Psoas muscle (tissue), 8 donors: Measurements from ENCODE around the gene COL1A1. TPM values are rescaled to one million over a fixed set of nuclear protein-coding genes. Genes with fewer than 3 reads are reported as not detected.

Experiments used
- ATAC-seq, 4 donors: fragments of 200-7000 bp; cut with Tn5 transposase; one replicate each; pipeline ENCODE4 v1.9.1; 2020; ENCODE audit warnings: moderate library complexity in 3 of 4, mild to moderate bottlenecking in 2 of 4
- DNase-seq, 2 donors: peaks; one replicate each; pipeline ENCODE4 v3.0.0-alpha.2; 2020
- H3K27ac ChIP-seq: fragments of 200-600 bp; one replicate; pipeline ENCODE4 v1.8.0; 2022
- H3K27me3 ChIP-seq, 3 donors: fragments of 200-600 bp in 1 of 3; one replicate each; pipeline versions ENCODE4 v1.6.1 to v1.8.0; 2013 to 2022; ENCODE audit warnings: low read length in 2 of 3, mild to moderate bottlenecking in 2 of 3, moderate library complexity in 1 of 3; ENCODE audit not compliant: insufficient read depth in 3 of 3
- H3K36me3 ChIP-seq, 2 donors: fragments of 200-600 bp in 1 of 2; one replicate each; pipeline versions ENCODE4 v1.6.1 to v1.8.0; 2013 to 2022; ENCODE audit warnings: low read depth in 1 of 2, mild to moderate bottlenecking in 1 of 2, moderate library complexity in 1 of 2; ENCODE audit not compliant: insufficient read depth in 1 of 2
- H3K4me1 ChIP-seq: fragments of 200-600 bp; one replicate; pipeline ENCODE4 v1.8.0; 2022
- H3K4me3 ChIP-seq: fragments of 200-600 bp; one replicate; pipeline ENCODE4 v1.8.0; 2022; ENCODE audit warnings: mild to moderate bottlenecking
- H3K9me3 ChIP-seq: fragments of 200-600 bp; one replicate; pipeline ENCODE4 v1.8.0; 2022
- CTCF ChIP-seq: fragments of 200-600 bp; IDR thresholded peaks from one replicate; pipeline ENCODE4 v1.8.0; 2022; ENCODE audit warnings: antibody characterized with exemption
- WGBS, 3 donors: extraction: QIAGEN DNeasy Blood & Tissue Kit; methylation state at CpG; one replicate each; pipeline versions ENCODE4 v1.1.6 to v1.1.7; 2013; 5-methylcytosine and 5-hydroxymethylcytosine counted together
- intact Hi-C, 2 donors: fragments of 100-400 bp; cut with DNase I; formaldehyde crosslinking; loops; one replicate each; pipeline versions ENCODE4 v1.11.0 to v1.14.2; 2022
- polyA plus RNA-seq, 3 donors: library from polyadenylated mRNA; stranded (reverse); fragments of 200-250 nt; gene quantifications; one replicate each; pipeline ENCODE4 v1.2.3, GENCODE V29; 2013
- total RNA-seq, 4 donors: library from RNA; stranded (reverse); fragmentation: NEBNext Ultra II Directional in 2 of 4; extraction: Animal tissue kit (Norgen Biotek cat#: 25700) in 2 of 4; gene quantifications; one replicate each; pipeline versions ENCODE4 v1.2.1 to v1.2.4, GENCODE V29; 2021 to 2023
- donor health status: healthy with polysubstance abuse.
- donor health status: DM: no; HTN: no; CAD: no; lungs with moderate emphysema.
- donor health status: Bipolar disorder and iron deficiency.
- donor health status: healthy.
- donor health status: DM: yes; HTN: yes; CAD: no.
- donor health status: DM: no; HTN: no; CAD: no.
- donor health status: DM: no; HTN: no; CAD: no.
- donor health status: DM: yes; HTN: yes; CAD: no.

The COL1A1 gene
- total and polyA plus RNA-seq, 7 donors, result 2.3 to 46.6 (median 10.2) TPM

GRCh38 chr17:50199211-50199802 is 2.1 kb downstream of the COL1A1 start:
- no peak for TF ChIP-seq CTCF
- intact Hi-C loops, result no loop called here
- peak in 1 of 2 donors; percentile 56 for DNase-seq
- Histone ChIP-seq H3K27ac (no peak overlapping the region), H3K9me3 (no peaks in the 10 kb centered on the region), H3K4me1 (peaks cover 7% of the 10 kb centered on the region), H3K27me3 (peaks cover 0 to 30% (median 0%) of the 10 kb centered on the region in 3 donors), H3K36me3 (peaks cover 0 to 6% of the 10 kb centered on the region in 2 donors), H3K4me3 (peak overlapping the region; percentile 58)
- 43 to 49% (median 47%) methylated on average over 37 to 41 of the region's 41 CpGs for WGBS, 3 donors
- no peak for ATAC-seq

GRCh38 chr17:50198026-50198669 is 3.3 kb downstream of the COL1A1 start:
- H3K27ac ChIP-seq, result no peak overlapping the region
- TF ChIP-seq CTCF, result peak; percentile 42
- H3K27me3 ChIP-seq, result peaks cover 0 to 25% (median 0%) of the 10 kb centered on the region in 3 donors
- H3K4me1 ChIP-seq, result peaks cover 7% of the 10 kb centered on the region
- WGBS, 3 donors, result 27 to 35% (median 30%) methylated on average over 7 of the region's 7 CpGs
- intact Hi-C loops, result no loop called here
- ATAC-seq (no peak), DNase-seq (peak; percentile 58 to 64)
- H3K36me3 ChIP-seq, result peaks cover 0 to 6% of the 10 kb centered on the region in 2 donors
- H3K4me3 ChIP-seq, result no peak overlapping the region
- H3K9me3 ChIP-seq, result no peaks in the 10 kb centered on the region

- no peak for ATAC-seq
- Histone ChIP-seq H3K4me3 (no peak overlapping the region), H3K4me1 (peaks cover 7% of the 10 kb centered on the region), H3K9me3 (no peaks in the 10 kb centered on the region), H3K27me3 (peaks cover 0 to 17% (median 0%) of the 10 kb centered on the region in 3 donors), H3K36me3 (peaks cover 0 to 6% of the 10 kb centered on the region in 2 donors), H3K27ac (no peak overlapping the region)
- intact Hi-C loops, result no loop called here
- DNase-seq, result peak; percentile 49 to 59
- 51 to 60% (median 55%) methylated on average over 6 of the region's 6 CpGs for WGBS, 3 donors
- TF ChIP-seq CTCF, result no peak
These were observed 4.6 kb downstream of the COL1A1 start for GRCh38 chr17:50196826-50197225.

GRCh38 chr17:50196036-50196435 is 5.4 kb downstream of the COL1A1 start:
- intact Hi-C loops, result no loop called here
- Histone ChIP-seq H3K36me3 (peaks cover 0 to 6% of the 10 kb centered on the region in 2 donors), H3K27me3 (peaks cover 0 to 9% (median 0%) of the 10 kb centered on the region in 3 donors), H3K27ac (no peak overlapping the region), H3K4me3 (no peak overlapping the region), H3K4me1 (peaks cover 7% of the 10 kb centered on the region), H3K9me3 (no peaks in the 10 kb centered on the region)
- no peak for TF ChIP-seq CTCF
- DNase-seq (peak in 1 of 2 donors; percentile 39), ATAC-seq (no peak)
- 78 to 89% (median 78%) methylated on average over 5 of the region's 5 CpGs for WGBS, 3 donors
